B cell (primary cell): ENCODE data around the gene COL10A1. TPM values are rescaled to one million over a fixed set of nuclear protein-coding genes. Genes with fewer than 3 reads are reported as not detected.

Experiments used
- ATAC-seq: fragments of 200-7000 bp; cut with Tn5 transposase; one replicate; pipeline ENCODE4 v1.10.0; 2021; ENCODE audit warnings: low read depth, mild to moderate bottlenecking, moderate number of reproducible peaks, moderate library complexity
- CTCF ChIA-PET: fragments of 350-600 bp; sonication (Branson Sonifier 250); formaldehyde crosslinking; loops from one replicate; lab custom pipeline; 2021; ENCODE audit warnings: antibody characterized with exemption, inconsistent platforms; lab: Charles Lee
- POLR2A ChIA-PET: fragments of 350-600 bp; sonication (Branson Sonifier 250); formaldehyde crosslinking; loops from one replicate; lab custom pipeline; 2021; ENCODE audit warnings: antibody characterized with exemption; lab: Charles Lee
- DNase-seq: peaks from one replicate; pipeline ENCODE4 v3.0.0; 2013
- H2AFZ ChIP-seq: 2 replicates; pipeline ENCODE4 v1.6.1; 2012; ENCODE audit warnings: mild to moderate bottlenecking, low read depth, low read length; ENCODE audit not compliant: insufficient read depth, poor library complexity, severe bottlenecking
- H3K27ac ChIP-seq, 2 donors: 1 replicate in 1 of 2; 2 replicates in 1 of 2; pipeline ENCODE4 v1.5.1; 2012 to 2013; ENCODE audit warnings: low read length in 2 of 2, mild to moderate bottlenecking in 2 of 2, moderate library complexity in 1 of 2
- H3K27me3 ChIP-seq, 4 experiments: fragments of 200-600 bp in 1 of 4; sonication (generic) in 1 of 4; replicated peaks in 1 of 4; 1 replicate in 2 of 4; 2 replicates in 2 of 4; pipeline versions ENCODE4 v1.6.1 to v1.7.0; 2013 to 2016; ENCODE audit warnings: low read length in 3 of 4, mild to moderate bottlenecking in 2 of 4, mixed read lengths in 1 of 4, moderate library complexity in 1 of 4; ENCODE audit not compliant: insufficient read depth in 4 of 4, control insufficient read depth in 3 of 4; ENCODE audit errors: control extremely low read depth in 1 of 4
- H3K36me3 ChIP-seq, 2 experiments: replicated peaks in 1 of 2; 1 replicate in 1 of 2; 2 replicates in 1 of 2; pipeline versions ENCODE4 v1.6.1 to v1.7.1; 2013; ENCODE audit warnings: low read length in 1 of 2; ENCODE audit not compliant: insufficient read depth in 2 of 2, control insufficient read depth in 1 of 2; ENCODE audit errors: control extremely low read depth in 1 of 2, extremely low read depth in 1 of 2
- H3K4me1 ChIP-seq, 2 donors: fragments of 200-600 bp in 1 of 2; sonication (generic) in 1 of 2; 1 replicate in 1 of 2; 2 replicates in 1 of 2; pipeline versions ENCODE4 v1.5.1 to v1.6.1; 2013 to 2017; ENCODE audit warnings: low read length in 2 of 2; ENCODE audit not compliant: control insufficient read depth in 2 of 2, insufficient read depth in 2 of 2
- H3K4me2 ChIP-seq: replicated peaks from 2 replicates; pipeline ENCODE3; 2012; ENCODE audit warnings: mild to moderate bottlenecking, low read depth, low read length; ENCODE audit not compliant: poor library complexity, severe bottlenecking
- H3K4me3 ChIP-seq, 5 experiments: fragments of 200-600 bp in 1 of 5; sonication (generic) in 1 of 5; 1 replicate in 3 of 5; 2 replicates in 2 of 5; pipeline versions ENCODE4 v1.5.1 to v1.7.0; 2011 to 2016; ENCODE audit warnings: low read length in 4 of 5, mild to moderate bottlenecking in 4 of 5, low read depth in 2 of 5, control low read depth in 1 of 5, moderate library complexity in 1 of 5; ENCODE audit not compliant: insufficient read depth in 1 of 5; ENCODE audit errors: control extremely low read depth in 1 of 5, extremely low read depth in 1 of 5
- H3K79me2 ChIP-seq: fragments of 200-600 bp; sonication (generic); one replicate; pipeline ENCODE4 v1.6.0; 2016; ENCODE audit warnings: low read length; ENCODE audit not compliant: control insufficient read depth, insufficient read depth
- H3K9ac ChIP-seq: fragments of 200-600 bp; sonication (generic); 2 replicates; pipeline ENCODE4 v1.6.1; 2017; ENCODE audit warnings: mild to moderate bottlenecking, low read length, moderate library complexity
- H3K9me3 ChIP-seq, 3 donors: one replicate each; pipeline versions ENCODE4 v1.6.1 to v1.7.1; 2013; ENCODE audit warnings: low read length in 2 of 3; ENCODE audit not compliant: control insufficient read depth in 2 of 3, insufficient read depth in 1 of 3; ENCODE audit errors: control extremely low read depth in 1 of 3
- H4K20me1 ChIP-seq: 2 replicates; pipeline ENCODE4 v1.6.0; 2012; ENCODE audit warnings: mild to moderate bottlenecking, low read length; ENCODE audit not compliant: insufficient read depth, control insufficient read depth, poor library complexity, severe bottlenecking
- H3K27ac Mint-ChIP-seq: one replicate; pipeline ENCODE4 v1.8.0; 2021; ENCODE audit warnings: mixed read lengths
- H3K27me3 Mint-ChIP-seq: one replicate; pipeline ENCODE4 v1.8.0; 2021; ENCODE audit warnings: mixed read lengths
- H3K4me1 Mint-ChIP-seq: one replicate; pipeline ENCODE4 v1.8.0; 2021; ENCODE audit warnings: mixed read lengths
- H3K4me3 Mint-ChIP-seq: one replicate; pipeline ENCODE4 v1.8.0; 2021; ENCODE audit warnings: mixed read lengths
- H3K9me3 Mint-ChIP-seq: one replicate; pipeline ENCODE4 v1.8.0; 2022; ENCODE audit warnings: mixed read lengths; ENCODE audit not compliant: insufficient read depth
- CTCF ChIP-seq: fragments of 200-600 bp; IDR thresholded peaks from one replicate; pipeline ENCODE4 v1.8.0; 2022; ENCODE audit warnings: antibody characterized with exemption, mild to moderate bottlenecking
- EZH2 ChIP-seq: IDR thresholded peaks from 2 replicates; pipeline ENCODE4 v1.6.1; 2012; ENCODE audit warnings: borderline replicate concordance, low read depth, mild to moderate bottlenecking, moderate library complexity, low read length; ENCODE audit not compliant: insufficient read depth, poor library complexity, severe bottlenecking
- WGBS: methylation state at CpG from one replicate; pipeline ENCODE4 v1.1.5; 2013; ENCODE audit warnings: missing lambda C conversion rate; ENCODE audit not compliant: insufficient coverage; 5-methylcytosine and 5-hydroxymethylcytosine counted together
- intact Hi-C: fragments of 100-400 bp; cut with micrococcal nuclease; formaldehyde crosslinking; loops from one replicate; pipeline ENCODE4 v1.10.0; 2022
- polyA plus RNA-seq: library from polyadenylated mRNA; depleted of rRNA; stranded (reverse); fragments of >200 nt; gene quantifications from 2 replicates; pipeline ENCODE4 v1.2.3, GENCODE V29; 2012
- total RNA-seq, 2 donors: library from RNA; stranded (reverse); fragments of 120-200 nt in 1 of 2; gene quantifications; 1 replicate in 1 of 2; 2 replicates in 1 of 2; pipeline versions ENCODE4 v1.2.3 to v1.2.4, GENCODE V29; 2013 to 2022

COL10A1 gene
- total and polyA plus RNA-seq, 2 donors (not counting 1 experiment from before 2014, with no cell fraction given): not detected

- H3K9ac ChIP-seq: peak overlapping the region; percentile 92
Measured at GRCh38 chr6:116101790-116102189, 24.1 kb downstream of the COL10A1 start.

More at GRCh38 chr6:116101790-116102189, 24.1 kb downstream of the COL10A1 start:
- 20% methylated on average over 1 of the region's 2 CpGs for WGBS
- H3K4me2 ChIP-seq: peak overlapping the region; percentile 87
- Mint-ChIP-seq H3K27me3 (no peaks in the 10 kb centered on the region), H3K4me1 (peaks cover 54% of the 10 kb centered on the region), H3K9me3 (no peaks in the 10 kb centered on the region), H3K27ac (no peak overlapping the region), H3K4me3 (peak overlapping the region; percentile 98)
- intact Hi-C loops: loop anchor here (1.0 to 10.0 kb wide), 6 partner anchors 83 to 1576 kb away; partner anchors contain the start of genes CALHM6, KPNA5, NUS1 and RWDD1
- no peak overlapping the region for H3K27ac ChIP-seq
- H3K9me3 ChIP-seq: no peaks in the 10 kb centered on the region
- TF ChIP-seq EZH2 (no peak), CTCF (no peak)
- peaks cover 0 to 18% of the 10 kb centered on the region in 2 experiments for H3K36me3 ChIP-seq
- ChIA-PET POLR2A (interaction anchor here (1.5 kb wide), 1 partner anchor 469 kb away, joined by 4 read pairs; the partner anchor contains the start of gene RWDD1), CTCF (interaction anchor here (1.2 to 3.2 kb wide), 9 partner anchors 8 to 543 kb away, joined by 3 to 38 read pairs (median 9); no protein-coding TSS in a partner anchor)
- H3K79me2 ChIP-seq: peaks cover 46% of the 10 kb centered on the region
- DNase-seq: peak; percentile 19
- H3K4me1 ChIP-seq: peaks cover 23 to 25% of the 10 kb centered on the region in 2 donors
- ATAC-seq: no peak
- H3K4me3 ChIP-seq: peak overlapping the region; percentile 66 to 94 (median 85)
- H4K20me1 ChIP-seq: peaks cover 33% of the 10 kb centered on the region
- no peaks in the 10 kb centered on the region for H3K27me3 ChIP-seq
- H2AFZ ChIP-seq: no peak overlapping the region
